HG02943 (cell line): ENCODE measurements around the gene SALL2.
"Not testable (repeated sequence)": the region's sequence is repeated elsewhere in the genome, so short reads cannot be mapped to it uniquely, and the experiment has no call there.

ENCODE experiments used
- ATAC-seq: cut with Tn5 transposase; IDR thresholded peaks from one replicate; pipeline ENCODE4 v1.9.1; 2021; ENCODE audit warnings: mild to moderate bottlenecking, low read depth, moderate library complexity; ENCODE audit not compliant: unreplicated experiment

The SALL2 gene

DNA sequence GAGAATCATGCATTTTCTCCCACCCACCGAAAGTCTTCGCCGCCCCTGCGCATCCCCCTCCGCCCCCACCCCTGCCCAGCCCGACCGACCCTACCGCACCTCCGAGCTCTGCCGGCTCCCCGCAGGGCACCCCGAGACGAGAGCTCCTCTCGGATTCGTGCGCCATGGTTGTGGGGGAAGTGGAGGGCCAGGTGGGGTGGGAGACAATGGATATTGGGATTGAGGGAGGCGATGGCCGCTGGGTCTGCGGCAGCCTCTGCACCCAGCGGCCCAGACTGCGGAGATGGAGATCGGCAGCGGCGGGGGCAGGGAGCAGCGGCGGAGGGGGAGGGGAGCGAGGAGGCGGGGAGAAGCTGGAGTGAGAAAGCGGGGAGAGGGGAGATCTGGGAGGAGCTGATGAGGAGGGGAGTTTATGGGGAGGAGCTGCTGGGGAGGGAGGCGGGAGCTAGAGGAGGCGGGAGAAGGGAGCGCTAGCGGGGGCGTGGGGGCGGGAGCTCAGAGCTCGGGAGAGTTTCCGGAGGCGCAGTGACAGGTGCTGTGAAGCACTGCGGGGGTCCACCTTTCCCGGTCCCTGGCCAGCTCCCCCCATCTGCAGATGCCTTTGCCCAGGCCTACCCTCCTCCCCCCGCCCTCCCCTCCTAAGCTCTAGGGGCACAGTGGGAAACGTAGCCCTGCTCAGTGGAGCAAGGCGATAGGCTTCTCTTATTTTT lies at the start of gene SALL2:
SALL2 (minus strand) TSS at position 385 of the 710 bp plus-strand sequence; CDS start at position 166, 219 bp downstream.
- ATAC-seq = no peak

DNA sequence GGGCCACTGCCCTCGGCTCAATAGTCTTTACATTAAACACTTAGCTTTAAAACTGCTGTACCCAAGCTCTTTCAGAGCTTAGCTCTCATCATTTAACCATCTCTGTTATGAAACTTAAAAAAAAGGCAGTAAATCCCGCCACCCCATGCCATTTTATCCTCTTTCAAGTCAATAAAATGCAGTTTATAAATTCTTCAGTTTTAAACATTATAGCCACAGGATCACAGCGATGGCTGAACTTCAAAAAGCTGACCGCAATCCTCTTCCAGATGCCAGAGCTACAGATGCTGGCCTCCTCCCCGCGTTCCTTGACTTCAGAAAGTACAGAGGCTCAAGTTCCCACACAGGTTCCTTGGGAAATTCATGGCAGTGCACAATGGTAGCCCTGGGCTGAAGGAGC lies 49.5 kb upstream of the SALL2 start:
- no peak for ATAC-seq

DNA sequence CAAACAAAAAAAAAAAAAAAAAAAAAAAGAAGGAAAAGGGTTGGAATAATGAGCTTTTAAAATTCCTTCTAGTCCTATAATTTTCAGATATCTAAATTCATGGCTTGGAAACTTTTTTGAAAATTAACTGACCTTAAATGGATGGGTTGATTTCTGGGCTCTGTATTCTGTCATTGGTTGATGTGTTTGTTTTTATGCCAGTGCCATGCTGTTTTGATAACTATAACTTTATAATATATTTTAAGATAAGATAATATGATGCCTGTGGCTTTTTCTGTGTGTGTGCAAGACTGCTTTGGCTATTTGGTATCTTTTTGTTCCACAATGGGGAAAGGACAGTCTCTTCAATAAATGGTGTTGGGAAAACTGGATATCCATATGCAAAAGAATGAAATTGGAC lies 46.5 kb upstream of the SALL2 start:
- ATAC-seq = no peak

DNA sequence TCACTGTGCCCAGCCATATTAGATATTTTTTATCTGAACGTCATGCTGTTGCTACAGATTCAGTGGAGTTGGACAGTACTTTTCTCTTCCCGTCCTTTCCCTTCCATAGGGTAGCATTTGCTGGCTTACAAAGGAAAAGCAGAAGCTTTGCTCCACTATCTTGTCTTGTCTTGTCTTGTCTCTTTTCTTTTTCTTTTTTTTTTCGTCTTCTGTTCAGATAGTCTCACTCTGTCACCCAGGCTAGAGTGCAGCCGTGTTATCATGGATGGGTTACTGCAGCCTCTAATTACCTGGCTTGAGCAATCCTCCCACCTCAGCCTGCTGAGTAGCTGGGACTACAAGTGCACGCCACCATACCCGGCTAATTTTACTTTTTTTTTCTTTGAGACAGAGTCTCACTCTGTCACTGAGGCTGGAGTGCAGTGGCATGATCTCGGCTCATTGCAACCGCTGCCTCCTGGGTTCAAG lies 32.6 kb upstream of the SALL2 start:
- ATAC-seq = no peak

DNA sequence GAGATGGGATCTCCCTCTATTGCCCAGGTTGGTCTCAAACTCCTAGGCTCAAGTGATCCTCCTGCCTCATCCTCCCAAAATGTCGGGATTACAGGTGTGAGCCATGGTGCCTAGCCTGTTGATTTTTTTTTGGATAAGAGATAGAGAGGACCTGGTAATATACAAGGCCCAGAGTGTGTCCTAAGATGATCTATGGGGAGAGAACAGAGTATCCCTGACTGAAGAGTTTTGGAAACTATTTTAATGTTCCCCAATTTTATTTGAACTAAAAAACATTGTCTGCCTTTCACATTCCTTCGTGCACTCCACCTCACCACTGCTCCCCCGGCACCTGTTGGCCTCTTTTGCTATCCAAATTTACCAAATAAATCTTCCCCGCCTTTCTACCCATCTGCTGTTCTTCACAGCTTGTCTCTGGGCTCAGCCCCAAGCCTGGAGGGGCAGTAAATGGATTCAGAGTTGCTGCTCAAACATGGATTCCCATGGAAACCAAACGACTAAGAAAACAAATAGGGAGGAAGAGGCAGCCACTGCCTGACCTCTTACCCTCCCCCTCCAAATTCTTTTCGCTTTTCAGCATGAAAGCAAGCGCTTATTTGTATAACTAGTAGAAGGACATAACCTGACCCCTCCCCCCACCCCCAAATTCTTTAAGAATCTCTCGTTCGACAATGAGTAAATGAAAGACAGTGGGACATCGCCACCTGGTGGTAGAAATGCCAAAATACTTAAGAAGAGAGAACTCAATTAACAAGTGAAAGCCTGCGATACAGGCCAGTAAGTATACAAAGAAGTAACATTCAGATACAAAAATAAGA lies 31.1 kb upstream of the SALL2 start:
- ATAC-seq = no peak

DNA sequence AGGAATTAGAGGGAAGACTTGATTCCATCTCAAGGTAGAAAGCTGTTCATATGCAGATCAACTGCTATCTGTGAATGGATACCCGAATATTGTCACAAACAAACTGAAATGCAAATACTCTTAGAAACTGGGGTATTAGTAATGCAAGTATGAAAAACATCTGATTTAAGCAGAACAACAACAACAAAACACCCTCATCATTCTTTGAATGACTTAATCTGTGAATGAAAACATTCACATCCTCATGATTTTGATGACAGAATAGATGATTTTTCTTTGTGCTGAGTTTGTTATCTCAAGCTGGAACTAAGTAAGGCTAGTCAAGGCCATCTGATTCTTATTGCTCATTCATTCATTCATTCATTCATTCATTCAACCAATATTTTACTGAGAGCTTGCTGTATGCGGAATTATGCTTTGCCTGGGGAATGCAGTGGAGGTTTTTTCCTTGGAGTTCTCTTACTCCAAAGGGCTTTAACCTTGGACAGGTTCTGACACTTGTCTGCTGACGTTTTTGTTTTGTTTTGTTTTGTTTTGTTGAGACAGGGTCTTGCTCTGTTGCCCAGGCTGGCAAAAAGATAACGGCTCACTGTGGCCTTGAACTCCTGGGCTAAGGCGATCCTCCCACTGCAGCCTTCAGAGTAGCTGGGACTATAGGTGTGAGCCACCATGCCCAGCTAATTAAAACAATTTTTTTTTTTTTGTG lies 30.4 kb upstream of the SALL2 start:
- ATAC-seq = no peak

DNA sequence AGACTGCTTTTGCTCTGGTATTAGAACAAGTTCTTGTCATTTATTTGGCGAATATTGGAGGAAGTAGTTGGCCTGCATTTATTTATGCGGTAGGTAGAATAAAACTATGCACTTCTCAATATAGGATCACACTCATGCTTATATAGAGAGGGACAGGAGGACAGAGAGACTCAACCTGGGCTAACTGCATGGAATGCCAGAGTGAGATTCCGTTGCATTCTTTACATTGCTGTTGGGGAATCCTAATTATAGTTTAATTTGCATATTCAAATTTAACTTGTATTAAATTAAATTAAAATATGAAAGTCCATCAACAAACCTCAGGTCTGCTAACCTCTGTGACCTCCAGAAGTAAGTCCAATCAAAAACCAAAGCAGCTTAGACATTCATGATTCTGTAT lies 27.1 kb upstream of the SALL2 start:
- no peak for ATAC-seq

DNA sequence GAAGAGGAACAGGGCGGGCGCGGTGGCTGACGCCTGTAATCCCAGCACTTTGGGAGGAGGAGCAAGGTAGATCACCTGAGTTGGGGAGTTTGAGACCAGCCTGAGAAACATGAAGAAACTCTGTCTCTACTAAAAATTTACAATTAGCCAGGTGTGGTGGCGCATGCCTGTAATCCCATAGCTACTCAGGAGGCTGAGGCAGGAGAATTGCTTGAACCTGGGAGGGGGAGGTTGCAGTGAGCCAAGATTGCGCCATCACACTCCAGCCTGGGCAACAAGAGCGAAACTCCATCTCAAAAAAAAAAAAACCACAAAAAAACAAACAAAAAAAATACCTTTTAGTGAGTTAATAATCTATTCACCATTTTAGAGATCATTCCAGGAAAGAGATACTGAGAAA lies 18.4 kb upstream of the SALL2 start:
- not testable (repeated sequence) for ATAC-seq

DNA sequence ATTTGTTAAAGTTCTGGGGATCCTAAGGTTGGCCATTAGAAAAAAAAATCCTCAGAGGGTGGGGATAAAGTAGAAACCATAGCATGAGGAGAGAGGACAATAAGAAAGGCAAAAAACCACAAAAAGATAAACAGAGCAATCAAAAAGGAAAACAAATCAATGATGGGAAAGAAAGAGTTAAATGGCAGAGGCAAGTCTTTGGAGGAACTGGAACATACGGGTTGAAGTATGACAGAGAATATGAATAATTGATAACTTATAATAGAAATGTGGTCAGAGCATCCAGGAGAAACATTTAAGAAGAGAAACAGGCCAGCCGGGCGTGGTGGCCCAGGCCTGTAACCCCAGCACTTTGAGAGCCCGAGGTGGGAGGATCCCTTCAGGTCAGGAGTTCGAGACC lies 17.8 kb upstream of the SALL2 start:
- no peak for ATAC-seq

DNA sequence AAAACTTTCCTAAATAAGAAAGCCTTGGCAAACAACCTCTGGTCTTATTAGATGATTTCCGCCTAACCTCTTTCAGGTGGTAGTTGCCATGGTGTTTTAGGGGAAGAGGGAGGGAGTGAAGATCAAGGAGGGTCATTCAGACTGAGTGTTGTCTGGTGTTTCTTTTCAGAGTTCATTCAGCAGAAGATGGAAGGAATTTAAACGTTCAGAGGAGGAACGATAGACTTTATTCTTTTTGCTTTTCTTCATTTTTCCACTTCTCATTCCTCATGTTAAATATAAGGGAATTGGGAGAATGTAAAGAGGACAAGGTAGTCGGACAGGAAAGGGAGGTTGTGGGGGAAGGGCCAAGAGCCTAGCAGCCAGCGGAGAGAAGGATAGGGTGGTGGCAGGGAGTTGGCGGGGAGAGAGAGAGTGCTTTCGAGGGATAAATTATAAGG lies 17.4 kb upstream of the SALL2 start:
- ATAC-seq = no peak

DNA sequence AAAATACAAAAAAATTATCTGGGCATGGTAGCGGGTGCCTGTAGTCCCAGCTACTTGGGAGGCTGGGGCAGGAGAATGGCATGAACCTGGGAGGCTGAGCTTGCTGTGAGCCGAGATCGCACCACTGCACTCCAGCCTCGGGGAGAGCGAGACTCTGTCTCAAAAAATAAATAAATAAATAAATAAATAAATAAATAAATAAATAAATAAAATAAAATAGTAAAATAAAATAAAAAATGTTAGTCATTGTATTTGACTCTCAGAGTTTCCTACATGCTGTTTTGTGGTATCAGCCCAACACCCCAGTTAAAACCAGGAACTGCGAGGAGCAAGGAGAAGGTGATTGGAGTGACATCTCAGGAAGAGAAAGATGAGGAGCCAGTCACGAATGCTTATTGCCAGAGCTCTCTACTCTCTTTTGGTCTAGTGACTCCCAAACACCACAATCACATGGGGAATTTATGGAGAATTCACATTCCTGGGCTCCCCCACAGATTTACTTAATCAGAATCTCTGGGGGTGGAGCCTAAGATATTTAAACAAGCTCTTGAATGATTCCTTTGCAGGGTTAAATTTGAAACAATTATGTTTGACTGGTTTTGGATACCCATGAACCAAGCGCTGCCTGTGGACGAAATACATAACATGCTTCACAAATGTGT lies 15.4 kb upstream of the SALL2 start:
- no peak for ATAC-seq

DNA sequence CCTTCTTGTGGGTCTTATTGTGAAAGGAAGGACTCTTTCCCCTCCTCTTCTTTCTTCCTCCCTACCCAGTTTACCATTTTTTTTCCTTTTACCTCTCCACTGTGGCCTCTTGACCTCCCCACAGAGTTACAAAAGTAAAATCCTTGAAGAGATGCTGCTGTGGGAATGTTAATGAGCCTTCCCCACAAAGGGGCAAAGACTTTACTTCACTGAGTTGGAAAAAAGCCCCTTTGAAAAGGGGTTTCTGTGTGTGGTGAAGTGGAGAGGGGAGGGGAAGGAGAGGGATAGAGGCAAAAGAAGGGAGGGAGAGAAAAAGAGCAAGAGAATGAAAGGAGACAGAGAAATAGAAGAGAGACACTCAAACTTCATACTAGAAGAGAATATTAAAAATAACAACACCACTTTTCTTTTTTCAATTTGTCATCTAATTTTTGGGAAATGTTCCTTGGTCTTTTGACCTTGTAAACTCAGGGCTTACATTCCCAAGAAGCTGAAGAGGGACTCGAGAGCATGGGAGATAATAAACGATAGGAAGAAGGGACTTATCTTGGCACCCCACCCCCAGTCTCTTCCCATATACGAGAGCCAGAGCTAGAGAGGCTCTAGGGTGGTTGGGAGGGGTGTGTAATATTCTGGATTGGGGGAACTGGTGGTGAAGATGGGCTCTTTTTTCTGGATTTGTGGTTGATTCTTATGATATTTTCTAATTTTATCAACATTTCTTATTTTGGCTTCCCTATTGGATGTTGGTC lies 13.2 kb upstream of the SALL2 start:
- ATAC-seq = no peak

DNA sequence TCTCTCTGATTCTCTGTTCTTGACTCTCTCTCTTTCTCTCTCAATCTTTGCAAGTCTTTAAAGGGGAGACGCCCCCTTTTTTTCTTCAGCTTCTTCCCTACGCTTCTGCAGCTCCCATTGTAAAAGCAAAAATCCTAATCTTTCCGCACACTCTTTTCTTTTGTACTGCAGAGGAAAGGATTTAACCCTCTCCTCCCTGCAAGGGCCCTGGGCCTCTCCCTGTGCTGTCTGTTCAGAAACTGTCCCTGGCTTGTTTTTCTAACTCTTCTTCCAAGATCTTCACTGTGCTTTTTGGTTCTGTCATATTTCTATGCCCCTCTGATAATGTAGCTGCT lies 10.9 kb upstream of the SALL2 start:
- ATAC-seq = no peak

DNA sequence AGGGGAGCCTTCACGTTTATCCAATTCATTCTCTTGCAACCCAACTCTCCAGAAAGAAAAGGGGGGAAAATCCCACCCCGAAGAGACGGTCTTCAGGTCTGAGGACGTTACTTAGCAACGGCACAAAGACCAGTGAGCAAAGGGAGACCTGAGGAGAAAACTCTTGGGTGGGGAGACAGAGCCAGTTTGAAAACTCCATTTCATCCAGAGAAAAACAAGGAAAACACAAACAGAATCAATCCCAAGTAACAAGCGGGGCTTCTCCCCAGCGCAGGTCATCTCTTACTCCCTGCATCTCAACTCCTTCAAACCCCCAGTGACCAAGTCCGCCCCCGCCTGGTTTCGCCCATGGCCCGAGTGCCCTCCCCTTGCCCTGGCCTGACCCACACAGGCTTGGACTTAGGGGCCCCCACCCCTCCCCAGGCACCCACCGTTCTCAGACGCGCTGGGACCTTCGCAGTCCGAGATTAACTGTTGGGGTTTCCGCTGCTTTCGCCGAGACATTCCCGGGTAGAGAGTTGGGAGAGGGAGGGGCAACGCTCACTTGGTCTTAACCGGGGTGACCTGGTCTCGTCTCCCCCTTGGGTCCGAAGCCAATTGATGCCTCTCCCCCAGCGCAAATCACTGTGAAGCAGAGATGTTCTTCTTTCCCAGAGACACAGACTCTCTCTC lies 10.4 kb upstream of the SALL2 start:
- ATAC-seq = no peak

DNA sequence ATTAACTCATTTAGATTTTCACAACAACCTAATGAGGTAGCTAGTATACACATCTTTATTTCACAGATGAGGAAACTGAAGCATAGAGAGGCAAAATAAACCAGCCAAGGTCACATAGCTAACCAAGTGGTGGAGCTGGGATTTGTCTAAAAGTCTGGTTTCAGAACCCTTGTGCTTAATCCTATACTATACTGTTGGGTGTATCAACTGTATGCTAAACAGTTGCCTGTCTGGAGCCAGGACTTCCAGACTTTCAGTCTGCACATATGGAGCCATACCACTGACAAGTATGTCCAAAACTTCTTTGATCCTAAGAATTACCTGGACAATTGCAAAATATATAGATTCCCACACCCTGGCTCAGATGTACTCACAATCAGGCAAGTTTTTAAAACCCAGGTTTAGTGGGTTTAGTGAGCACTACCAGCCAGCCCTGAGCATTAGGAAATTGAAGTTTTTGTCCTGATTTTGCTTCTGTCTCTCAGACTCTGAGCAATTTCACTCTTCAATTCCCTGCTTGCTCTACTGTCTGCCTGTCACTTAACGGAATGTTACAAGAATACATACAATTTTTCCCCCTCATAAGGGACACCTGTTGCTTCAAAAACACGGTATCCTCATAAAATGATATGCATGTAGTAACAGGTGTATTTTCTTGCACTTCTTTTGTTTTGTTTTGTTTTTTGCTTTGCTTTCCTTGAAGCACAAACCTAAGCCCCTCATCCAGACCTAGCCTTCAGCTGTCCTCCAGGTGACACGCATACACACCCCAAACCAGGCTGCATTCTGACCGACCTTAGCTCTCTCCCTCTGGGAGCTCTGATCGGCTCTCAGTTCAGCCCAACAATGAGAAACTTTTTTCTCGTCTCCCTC lies 9.6 kb upstream of the SALL2 start:
- ATAC-seq = no peak

DNA sequence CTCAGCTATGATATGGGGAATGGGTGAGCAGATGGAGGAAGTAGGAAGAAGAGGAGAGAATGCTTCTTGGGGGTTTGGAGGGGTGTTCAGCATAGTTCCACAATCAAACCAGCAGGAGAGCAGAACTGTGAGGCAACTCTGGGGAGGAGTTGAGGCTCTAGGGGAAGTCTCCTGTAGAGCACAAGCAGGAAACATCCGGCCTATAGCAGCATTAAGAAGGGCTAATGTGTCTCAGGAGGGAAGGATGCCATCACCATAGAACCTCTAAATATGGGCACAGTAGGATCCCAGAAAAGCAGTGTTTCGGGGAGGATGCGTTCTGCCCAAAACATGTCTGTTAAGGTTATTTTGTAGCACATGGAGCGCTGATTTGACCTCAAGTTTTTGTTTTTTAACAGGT lies 8.4 kb upstream of the SALL2 start:
- ATAC-seq = no peak

DNA sequence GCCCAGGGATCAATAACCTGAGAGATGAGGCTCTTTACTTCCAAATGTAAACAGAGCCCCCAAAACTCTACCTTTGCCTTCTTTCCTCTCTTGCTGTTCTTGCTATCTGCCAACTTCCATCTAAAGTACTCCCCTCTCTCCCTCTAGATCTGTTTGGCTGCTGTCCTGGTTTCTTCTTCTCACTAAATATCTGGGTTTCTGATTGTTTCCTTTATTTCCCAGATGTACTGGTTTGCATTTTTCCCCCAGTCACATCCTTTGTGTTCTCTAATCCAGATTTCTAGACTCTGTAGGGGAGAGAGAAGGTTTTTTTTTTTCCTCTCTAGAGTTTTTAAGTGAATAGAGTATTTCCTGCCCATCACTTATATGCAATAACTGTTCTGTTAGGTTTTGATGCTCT lies 7.1 kb upstream of the SALL2 start:
- no peak for ATAC-seq

DNA sequence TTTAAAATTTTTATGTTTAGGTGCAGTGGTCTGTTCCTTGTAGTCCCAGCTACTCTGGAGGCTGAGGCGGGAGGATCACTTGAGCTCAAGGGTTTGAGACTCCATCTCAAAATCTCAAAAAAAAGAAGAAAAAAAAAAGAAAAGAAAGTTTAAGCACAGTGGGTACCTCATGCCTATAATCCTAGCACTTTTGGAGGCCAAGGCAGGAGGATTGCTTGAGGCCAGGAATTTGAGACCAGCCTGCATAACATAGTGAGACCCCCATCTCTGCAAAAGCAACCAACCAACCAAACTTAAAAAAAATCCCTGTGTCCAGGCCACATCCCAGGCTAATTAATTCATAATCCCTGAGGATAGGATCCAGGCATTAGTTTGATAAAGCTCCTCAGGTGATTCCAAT lies 3.4 kb upstream of the SALL2 start:
- ATAC-seq = no peak
